GM12891 (cell line): ENCODE results near the gene MVB12B. TPM values are rescaled to one million over a fixed set of nuclear protein-coding genes. Genes with fewer than 3 reads are reported as not detected.
"Not testable (repeated sequence)": the region's sequence is repeated elsewhere in the genome, so short reads cannot be mapped to it uniquely, and the experiment has no call there.

ENCODE experiments used
- DNase-seq: peaks from one replicate; pipeline ENCODE4 v3.0.0; 2011; ENCODE audit warnings: low spot score; ENCODE audit not compliant: insufficient read length
- FAIRE-seq: peaks from 2 replicates; lab custom pipeline; 2011; peaks lifted over from hg19 to GRCh38; lab: Jason Lieb, UNC
- PAX5 ChIP-seq: IDR thresholded peaks from 2 replicates; pipeline ENCODE4 v1.6.1; 2011; ENCODE audit warnings: low read length, moderate library complexity, mild to moderate bottlenecking; ENCODE audit not compliant: insufficient read depth, severe bottlenecking
- POLR2A ChIP-seq: IDR thresholded peaks from 2 replicates; pipeline ENCODE4 v1.6.1; 2011; ENCODE audit warnings: low read depth, low read length, control low read depth
- POLR2AphosphoS5 ChIP-seq: IDR thresholded peaks from 2 replicates; pipeline ENCODE4 v1.6.1; 2011; ENCODE audit warnings: low read depth, low read length, control low read depth
- POU2F2 ChIP-seq: IDR thresholded peaks from 2 replicates; pipeline ENCODE4 v1.6.1; 2011; ENCODE audit warnings: low read depth, mild to moderate bottlenecking, control low read depth, low read length, moderate library complexity
- SPI1 ChIP-seq: IDR thresholded peaks from 2 replicates; pipeline ENCODE4 v1.6.1; 2011; ENCODE audit warnings: low read depth, low read length, control low read depth
- TAF1 ChIP-seq: IDR thresholded peaks from 2 replicates; pipeline ENCODE4 v1.6.1; 2011; ENCODE audit warnings: low read depth, low read length, control low read depth
- polyA plus RNA-seq: library from polyadenylated mRNA; unstranded; fragments of >200 nt; gene quantifications from one replicate; pipeline ENCODE4 v1.2.1, GENCODE V29; 2012; ENCODE audit warnings: low read depth, missing spikeins, inconsistent platforms; ENCODE audit not compliant: missing spikeins

MVB12B gene
- not detected for polyA plus RNA-seq

- DNase-seq (peak; percentile 67), FAIRE-seq (no peak)
- TF ChIP-seq POLR2AphosphoS5 = no peak
- TF ChIP-seq PAX5 = no peak
- TF ChIP-seq POLR2A = no peak
- TF ChIP-seq SPI1 = no peak
- no peak for TF ChIP-seq TAF1
- no peak for TF ChIP-seq POU2F2
These were observed at the start of gene MVB12B for GRCh38 chr9:126326228-126327005. Gene MVB12B, plus strand, starts transcription at chr9:126326829. Its CDS starts 101 bp downstream, at chr9:126326930.

GRCh38 chr9:126283799-126284465 is 42.7 kb upstream of the MVB12B start:
- DNase-seq = no peak
- no peak for FAIRE-seq
- no peak for TF ChIP-seq PAX5
- TF ChIP-seq POU2F2 = no peak
- TF ChIP-seq TAF1 = no peak
- TF ChIP-seq SPI1 = no peak
- TF ChIP-seq POLR2A = no peak

- not testable (repeated sequence) for FAIRE-seq, DNase-seq
These were observed 41.0 kb upstream of the MVB12B start for GRCh38 chr9:126285652-126286051.

- TF ChIP-seq POLR2A (no peak), TAF1 (no peak), POU2F2 (no peak), PAX5 (no peak), SPI1 (no peak), POLR2AphosphoS5 (no peak)
- no peak for FAIRE-seq
These were observed 39.3 kb upstream of the MVB12B start for GRCh38 chr9:126287166-126287866.

GRCh38 chr9:126290871-126291270 is 35.8 kb upstream of the MVB12B start:
- DNase-seq (no peak), FAIRE-seq (no peak)
- TF ChIP-seq POLR2AphosphoS5 = no peak
- no peak for TF ChIP-seq PAX5
- no peak for TF ChIP-seq POLR2A
- TF ChIP-seq SPI1 = no peak
- TF ChIP-seq TAF1 = no peak
- TF ChIP-seq POU2F2 = no peak

More at GRCh38 chr9:126287166-126287866, 39.3 kb upstream of the MVB12B start:
- no peak for DNase-seq

GRCh38 chr9:126291925-126292324 is 34.7 kb upstream of the MVB12B start:
- DNase-seq (no peak), FAIRE-seq (no peak)
- no peak for TF ChIP-seq PAX5
- TF ChIP-seq TAF1 = no peak
- no peak for TF ChIP-seq SPI1
- no peak for TF ChIP-seq POLR2AphosphoS5
- TF ChIP-seq POLR2A = no peak
- TF ChIP-seq POU2F2 = no peak

- no peak for FAIRE-seq
- no peak for DNase-seq
- TF ChIP-seq TAF1 = no peak
- no peak for TF ChIP-seq POLR2AphosphoS5
- TF ChIP-seq POU2F2 = no peak
- TF ChIP-seq POLR2A = no peak
- no peak for TF ChIP-seq SPI1
- no peak for TF ChIP-seq PAX5
These were observed 33.7 kb upstream of the MVB12B start for GRCh38 chr9:126292736-126293521.

GRCh38 chr9:126293522-126293889 is 33.1 kb upstream of the MVB12B start:
- TF ChIP-seq POLR2A (no peak), POLR2AphosphoS5 (no peak), PAX5 (no peak), POU2F2 (no peak), SPI1 (no peak)
- FAIRE-seq (no peak), DNase-seq (no peak)
